Activated CD8-positive, alpha-beta memory T cell treated with anti-CD3 and anti-CD28 coated beads, Interleukin-2, amount 50 U/mL, for 48 hours (primary cell): ENCODE results near the gene TBX6.

Experiments used
- DNase-seq: peaks from one replicate; pipeline ENCODE4 v3.0.0-alpha.2; 2020

The TBX6 gene

GRCh38 chr16:30113031-30113710 is 21.4 kb upstream of the TBX6 start, which contains the start of gene GDPD3:
Gene GDPD3, minus strand, starts transcription at chr16:30113537. Its CDS starts 59 bp downstream, at chr16:30113478.
- no peak for DNase-seq

- DNase-seq = peak; percentile 90
Measured at GRCh38 chr16:30112197-30113030, 20.7 kb upstream of the TBX6 start.

GRCh38 chr16:30110661-30111060 is 18.9 kb upstream of the TBX6 start:
- no peak for DNase-seq

- no peak for DNase-seq
Measured at GRCh38 chr16:30108059-30108850, 16.5 kb upstream of the TBX6 start.

GRCh38 chr16:30104492-30104891 is 12.8 kb upstream of the TBX6 start:
- DNase-seq = no peak

- no peak for DNase-seq
Measured at GRCh38 chr16:30104090-30104489, 12.4 kb upstream of the TBX6 start.

- DNase-seq = no peak
Measured at GRCh38 chr16:30096862-30097563, 5.3 kb upstream of the TBX6 start.

GRCh38 chr16:30096105-30096861 is 4.6 kb upstream of the TBX6 start, which contains the start of gene YPEL3:
Gene YPEL3, minus strand, starts transcription at chr16:30096213. Its CDS starts 731 bp downstream, at chr16:30095482.
- peak; percentile 91 for DNase-seq

GRCh38 chr16:30095166-30096078 is 3.7 kb upstream of the TBX6 start:
- DNase-seq = no peak

GRCh38 chr16:30094541-30095165 is 2.9 kb upstream of the TBX6 start:
- DNase-seq = no peak

- peak; percentile 89 for DNase-seq
Measured at GRCh38 chr16:30092373-30093010, 768 bp upstream of the TBX6 start.

- DNase-seq = no peak
Measured at GRCh38 chr16:30090610-30091331, 953 bp downstream of the TBX6 start.

- DNase-seq = no peak
Measured at GRCh38 chr16:30088832-30089624, 2.7 kb downstream of the TBX6 start.

GRCh38 chr16:30088237-30088831 is 3.4 kb downstream of the TBX6 start:
- no peak for DNase-seq

GRCh38 chr16:30087181-30087898 is 4.4 kb downstream of the TBX6 start:
- DNase-seq = no peak

- DNase-seq = no peak
Measured at GRCh38 chr16:30086291-30087140, 5.2 kb downstream of the TBX6 start.
